SU-DHL-6 (cell line): ENCODE measurements around the gene ARID3B.

Experiments used
- CTCF ChIP-seq: fragments of 200-600 bp; sonication (generic); IDR thresholded peaks from one replicate; pipeline ENCODE4 v1.5.1; 2017; ENCODE audit warnings: antibody characterized with exemption, mild to moderate bottlenecking, low read length, moderate library complexity; ENCODE audit not compliant: insufficient read depth, poor library complexity, severe bottlenecking
- EZH2phosphoT487 ChIP-seq: fragments of 200-600 bp; sonication (generic), shearing (Covaris generic); conservative IDR thresholded peaks from 2 replicates; pipeline ENCODE4 v1.6.1; 2018; ENCODE audit warnings: mild to moderate bottlenecking, antibody characterized with exemption, low read length, moderate library complexity, mixed read lengths

DNA sequence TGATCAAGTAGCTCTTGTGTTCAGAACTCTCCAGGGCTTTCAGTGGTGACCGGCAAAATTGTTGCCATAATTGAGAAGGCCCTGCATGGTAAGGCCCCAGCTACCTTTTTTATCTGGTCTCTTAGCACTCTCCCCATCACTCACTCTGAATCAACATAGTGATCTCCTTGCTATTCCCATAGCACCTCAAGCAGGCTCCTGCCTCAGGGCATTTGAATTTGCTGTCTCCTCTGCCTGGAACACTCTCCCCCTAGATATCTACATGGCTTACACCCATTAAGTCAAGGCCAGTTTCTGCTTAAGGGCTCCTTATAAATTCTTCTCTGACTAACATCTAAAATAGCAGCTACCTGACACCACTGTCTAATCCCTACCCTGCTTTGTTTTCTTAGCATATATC lies 3.3 kb upstream of the ARID3B start:
- no peak for TF ChIP-seq CTCF
- TF ChIP-seq EZH2phosphoT487 = no peak
